Endothelial cell of umbilical vein (primary cell): Measurements from ENCODE around the gene P4HA3.

Source experiments
- CTCF ChIP-seq, 2 donors: IDR thresholded peaks; 1 replicate in 1 of 2; 2 replicates in 1 of 2; pipeline ENCODE4 v1.5.1; 2011; ENCODE audit warnings: low read length in 2 of 2, mild to moderate bottlenecking in 2 of 2, moderate library complexity in 2 of 2, control low read depth in 1 of 2, inconsistent platforms in 1 of 2, low read depth in 1 of 2; ENCODE audit not compliant: insufficient read depth in 1 of 2; ENCODE audit errors: extremely low read depth in 1 of 2
- EZH2 ChIP-seq: IDR thresholded peaks from 2 replicates; pipeline ENCODE4 v1.6.1; 2012; ENCODE audit warnings: borderline replicate concordance, low read depth, mild to moderate bottlenecking, moderate library complexity, low read length, inconsistent platforms; ENCODE audit not compliant: severe bottlenecking
- FOS ChIP-seq: IDR thresholded peaks from 2 replicates; pipeline ENCODE4 v1.6.1; 2011; ENCODE audit warnings: mild to moderate bottlenecking, low read length, moderate library complexity, borderline replicate concordance; ENCODE audit not compliant: insufficient read depth
- GATA2 ChIP-seq: IDR thresholded peaks from 2 replicates; pipeline ENCODE4 v1.7.0; 2011; ENCODE audit warnings: low read depth, mild to moderate bottlenecking, moderate library complexity, mixed read lengths, low read length; ENCODE audit not compliant: insufficient read length, insufficient read depth
- JUN ChIP-seq: IDR thresholded peaks from 2 replicates; pipeline ENCODE4 v1.6.1; 2011; ENCODE audit warnings: borderline replicate concordance, low read depth; ENCODE audit not compliant: insufficient read length, insufficient read depth
- MAX ChIP-seq: IDR thresholded peaks from 2 replicates; pipeline ENCODE4 v1.6.1; 2011; ENCODE audit not compliant: insufficient read depth, insufficient read length
- MYC ChIP-seq: IDR thresholded peaks from one replicate; pipeline ENCODE4 v1.6.1; 2011; ENCODE audit warnings: mild to moderate bottlenecking, low read depth, low read length
- POLR2A ChIP-seq: IDR thresholded peaks from 2 replicates; pipeline ENCODE4 v1.6.1; 2012; ENCODE audit warnings: low read depth, mild to moderate bottlenecking, control low read depth, low read length
- POLR2AphosphoS5 ChIP-seq: IDR thresholded peaks from 2 replicates; pipeline ENCODE4 v1.6.1; 2012; ENCODE audit warnings: low read depth, mild to moderate bottlenecking, control low read depth, low read length, moderate library complexity; ENCODE audit not compliant: insufficient read depth

- TF ChIP-seq CTCF (IDR thresholded peaks at IDR 0.05; ENCODE audit: extremely low read depth in 1 of 2, insufficient read depth in 1 of 2, low read depth in 1 of 2, low read length in 2 of 2) (no peak), EZH2 (no peak), POLR2A (no peak), GATA2 (no peak), MAX (no peak), POLR2AphosphoS5 (no peak), MYC (no peak), JUN (no peak), FOS (no peak)
Observed at GRCh38 chr11:74282421-74282820, 29.0 kb downstream of the P4HA3 start.
